Measurements from ENCODE around the gene CAPN7. TPM values are rescaled to one million over a fixed set of nuclear protein-coding genes. Genes with fewer than 3 reads are reported as not detected.
A peak's percentile ranks its signal among the peaks of the same experiment; 100 is the strongest.

Gene CAPN7
- total and polyA plus RNA-seq, 2 experiments from 2014 or later: 26.7 to 33.1 TPM

DNA sequence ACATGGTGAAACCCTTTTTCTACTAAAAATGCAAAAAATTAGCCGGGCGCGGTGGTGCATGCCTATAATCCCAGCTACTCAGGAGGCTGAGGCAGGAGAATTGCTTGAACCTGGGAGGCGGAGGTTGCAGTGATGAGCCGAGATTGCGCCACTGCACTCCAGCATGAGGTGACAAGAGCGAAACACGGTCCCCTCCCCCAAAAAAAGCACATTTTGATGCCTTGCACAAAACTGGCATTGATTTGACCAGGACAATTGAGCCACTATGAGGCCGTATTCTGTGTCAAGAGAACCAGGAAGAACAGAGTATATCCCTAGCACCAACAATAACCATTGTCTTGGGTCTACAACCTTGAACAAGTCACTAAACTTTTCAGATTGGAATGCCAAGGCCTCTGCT is 75.8 kb downstream of the CAPN7 start:
- Histone ChIP-seq H3K4me1 (ENCODE audit: low read depth) (peaks cover 12% of the 10 kb centered on the region), H3K27ac (no peak overlapping the region), H3K27me3 (no peaks in the 10 kb centered on the region), H3K9me3 (ENCODE audit: low read depth) (no peaks in the 10 kb centered on the region), H3K36me3 (no peaks in the 10 kb centered on the region), H3K4me3 (no peak overlapping the region)
- no peak for DNase-seq (ENCODE audit: low read depth in 1 of 2, low spot score in 1 of 2)
- TF ChIP-seq, protein P1, sequence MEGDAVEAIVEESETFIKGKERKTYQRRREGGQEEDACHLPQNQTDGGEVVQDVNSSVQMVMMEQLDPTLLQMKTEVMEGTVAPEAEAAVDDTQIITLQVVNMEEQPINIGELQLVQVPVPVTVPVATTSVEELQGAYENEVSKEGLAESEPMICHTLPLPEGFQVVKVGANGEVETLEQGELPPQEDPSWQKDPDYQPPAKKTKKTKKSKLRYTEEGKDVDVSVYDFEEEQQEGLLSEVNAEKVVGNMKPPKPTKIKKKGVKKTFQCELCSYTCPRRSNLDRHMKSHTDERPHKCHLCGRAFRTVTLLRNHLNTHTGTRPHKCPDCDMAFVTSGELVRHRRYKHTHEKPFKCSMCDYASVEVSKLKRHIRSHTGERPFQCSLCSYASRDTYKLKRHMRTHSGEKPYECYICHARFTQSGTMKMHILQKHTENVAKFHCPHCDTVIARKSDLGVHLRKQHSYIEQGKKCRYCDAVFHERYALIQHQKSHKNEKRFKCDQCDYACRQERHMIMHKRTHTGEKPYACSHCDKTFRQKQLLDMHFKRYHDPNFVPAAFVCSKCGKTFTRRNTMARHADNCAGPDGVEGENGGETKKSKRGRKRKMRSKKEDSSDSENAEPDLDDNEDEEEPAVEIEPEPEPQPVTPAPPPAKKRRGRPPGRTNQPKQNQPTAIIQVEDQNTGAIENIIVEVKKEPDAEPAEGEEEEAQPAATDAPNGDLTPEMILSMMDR (IDR thresholded peaks at IDR 0.05; ENCODE audit: low read depth, low read length): no peak

DNA sequence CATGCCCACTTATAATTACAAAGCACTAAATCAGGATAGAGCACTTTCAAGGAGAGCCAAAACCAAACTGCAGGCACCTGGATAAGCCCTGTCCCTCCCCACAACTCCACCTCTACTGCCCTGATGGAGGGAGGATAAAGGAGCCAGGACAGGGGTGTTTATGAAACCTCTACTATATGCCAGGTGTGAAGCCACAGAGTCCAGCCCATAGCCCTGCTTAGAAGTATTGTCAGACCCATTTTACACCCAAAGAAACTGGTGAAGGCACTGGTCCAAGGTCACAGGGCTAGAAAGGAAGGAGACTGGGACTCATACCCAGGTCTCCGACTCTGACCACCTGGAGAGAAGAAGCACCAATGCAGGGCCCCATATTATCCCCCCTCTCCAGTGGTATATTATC is 77.7 kb downstream of the CAPN7 start:
- H3K27me3 ChIP-seq: no peaks in the 10 kb centered on the region
- no peak overlapping the region for H3K27ac ChIP-seq
- H3K4me1 ChIP-seq (ENCODE audit: low read depth): peaks cover 9% of the 10 kb centered on the region
- no peak for DNase-seq (ENCODE audit: low read depth in 1 of 2, low spot score in 1 of 2)
- H3K36me3 ChIP-seq: no peaks in the 10 kb centered on the region
- no peaks in the 10 kb centered on the region for H3K9me3 ChIP-seq (ENCODE audit: low read depth)
- H3K4me3 ChIP-seq: no peak overlapping the region
- TF ChIP-seq, protein P1 (IDR thresholded peaks at IDR 0.05; ENCODE audit: low read depth, low read length): no peak

DNA sequence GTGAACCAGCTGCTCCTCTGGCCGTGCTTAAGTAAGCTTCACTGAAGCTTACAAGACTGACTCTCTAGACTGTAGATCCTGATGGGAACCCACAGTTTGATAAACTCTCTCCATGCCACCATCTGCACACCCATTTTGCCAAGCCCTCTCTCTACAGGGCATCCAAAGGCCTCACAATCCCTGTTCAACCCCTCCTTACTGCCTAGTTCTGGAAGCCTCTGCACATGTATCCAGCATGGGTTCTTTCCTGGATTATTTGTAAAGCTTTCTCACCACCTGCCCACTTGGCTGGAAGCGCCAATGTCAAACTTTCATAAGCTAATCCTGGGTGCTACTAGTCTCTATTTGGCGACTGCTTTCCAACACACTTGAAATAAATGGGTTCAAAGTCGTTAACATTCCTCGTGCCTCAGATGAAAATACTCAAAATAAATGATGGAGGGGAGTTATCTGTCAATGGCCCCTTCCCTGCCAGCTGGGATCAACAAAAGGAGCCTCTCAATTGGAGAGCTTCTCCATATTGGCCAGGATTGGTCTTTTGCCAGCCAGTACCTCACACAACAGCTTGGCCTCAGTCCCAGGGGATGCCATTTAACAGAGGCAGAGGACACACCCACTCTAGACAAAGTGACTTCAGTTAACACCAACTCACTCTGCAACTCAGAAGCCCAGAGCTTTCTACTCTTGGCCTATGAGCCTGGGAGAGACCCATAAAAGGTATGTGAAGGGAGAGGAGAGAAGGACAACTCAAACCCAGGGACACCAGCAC is 78.3 kb downstream of the CAPN7 start:
- TF ChIP-seq, protein P1 (IDR thresholded peaks at IDR 0.05; ENCODE audit: low read depth, low read length): no peak
- Histone ChIP-seq H3K27ac (no peak overlapping the region), H3K4me1 (ENCODE audit: low read depth) (peaks cover 5% of the 10 kb centered on the region), H3K27me3 (no peaks in the 10 kb centered on the region), H3K9me3 (ENCODE audit: low read depth) (no peaks in the 10 kb centered on the region), H3K36me3 (no peaks in the 10 kb centered on the region), H3K4me3 (no peak overlapping the region)
- DNase-seq (ENCODE audit: low read depth in 1 of 2, low spot score in 1 of 2): peak in 1 of 2 donors; percentile 26

DNA sequence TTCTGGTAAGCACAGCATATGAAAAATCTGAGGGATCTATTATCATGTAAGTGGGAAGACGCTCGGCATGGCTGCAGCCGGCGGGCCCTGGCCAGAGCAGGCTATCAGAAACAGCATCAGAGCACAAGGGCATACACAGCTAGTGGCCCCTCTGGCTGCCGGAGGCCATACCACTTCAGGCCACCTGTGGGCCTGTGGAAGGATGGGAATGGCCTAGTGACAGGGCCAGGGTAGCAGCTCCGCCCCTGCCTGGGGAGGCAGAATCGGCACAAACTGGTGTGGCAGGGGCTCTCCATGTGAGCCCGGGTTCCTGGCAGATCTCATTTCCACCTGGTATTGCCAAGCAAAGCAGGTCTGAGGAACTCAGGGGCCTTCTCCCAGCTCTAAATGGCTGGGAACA is 80.0 kb downstream of the CAPN7 start:
- no peak overlapping the region for H3K27ac ChIP-seq
- H3K4me3 ChIP-seq: no peak overlapping the region
- no peak for DNase-seq (ENCODE audit: low read depth in 1 of 2, low spot score in 1 of 2)

DNA sequence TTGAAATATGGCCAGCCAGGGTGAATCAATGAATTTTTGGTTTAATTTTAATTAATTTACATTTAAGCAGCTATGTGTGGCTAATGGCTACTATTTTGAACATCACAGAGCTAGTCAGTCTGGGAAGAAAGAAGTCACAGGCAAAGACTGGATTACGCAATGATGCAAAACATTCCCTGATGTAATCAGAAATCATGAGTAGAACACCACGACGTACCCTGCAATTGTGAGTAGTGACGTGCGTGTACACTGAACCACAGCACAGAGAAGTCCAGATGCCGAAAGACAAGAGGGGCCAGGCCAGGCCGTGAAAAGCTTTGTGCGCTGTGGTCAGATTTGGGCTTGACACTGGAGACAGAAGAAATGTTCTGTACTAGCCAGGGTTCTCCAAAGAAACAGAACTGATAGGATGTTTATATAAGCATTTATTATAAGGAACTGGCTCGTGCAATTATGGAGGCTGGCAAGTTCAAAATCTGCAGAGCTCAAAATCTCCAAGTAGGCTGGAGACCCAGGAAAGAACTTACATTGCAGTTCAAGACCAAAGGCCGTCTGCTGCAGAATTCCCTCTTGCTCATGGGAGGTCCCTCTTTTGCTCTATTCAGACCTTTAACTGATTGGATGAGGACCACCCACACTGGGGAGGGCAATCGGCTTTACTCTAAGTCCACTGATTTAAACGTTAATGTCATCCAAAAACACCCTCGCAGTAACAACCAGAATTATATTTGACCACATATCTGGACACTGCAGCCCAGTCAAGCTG is 81.7 kb downstream of the CAPN7 start:
- Histone ChIP-seq H3K27me3 (no peaks in the 10 kb centered on the region), H3K4me1 (ENCODE audit: low read depth) (peaks cover 3% of the 10 kb centered on the region), H3K4me3 (no peak overlapping the region), H3K27ac (no peak overlapping the region), H3K9me3 (ENCODE audit: low read depth) (no peaks in the 10 kb centered on the region), H3K36me3 (no peaks in the 10 kb centered on the region)
- TF ChIP-seq, protein P1 (IDR thresholded peaks at IDR 0.05; ENCODE audit: low read depth, low read length): no peak
- DNase-seq (ENCODE audit: low read depth in 1 of 2, low spot score in 1 of 2): peak in 1 of 2 donors; percentile 98

More for the DNA sequence above, 80.0 kb downstream of the CAPN7 start:
- TF ChIP-seq, protein P1 (IDR thresholded peaks at IDR 0.05; ENCODE audit: low read depth, low read length): no peak
- no peaks in the 10 kb centered on the region for H3K9me3 ChIP-seq (ENCODE audit: low read depth)
- H3K4me1 ChIP-seq (ENCODE audit: low read depth): peaks cover 3% of the 10 kb centered on the region
- no peaks in the 10 kb centered on the region for H3K36me3 ChIP-seq
- no peaks in the 10 kb centered on the region for H3K27me3 ChIP-seq
